OCI-LY3 (cell line): ENCODE measurements around the gene TRMT112.
A peak's percentile ranks its signal among the peaks of the same experiment; 100 is the strongest.

Source experiments
- H2AFZ ChIP-seq: fragments of 200-600, 300-600 bp; shearing (Covaris generic); 2 replicates; pipeline ENCODE4 v1.6.0; 2014; ENCODE audit warnings: antibody characterized with exemption, low read depth, low read length
- H3K27ac ChIP-seq: fragments of 200-600, 300-600 bp; sonication (generic); 2 replicates; pipeline ENCODE4 v1.5.1; 2014; ENCODE audit warnings: mild to moderate bottlenecking, low read length, moderate library complexity, mixed read lengths
- H3K27me3 ChIP-seq: fragments of 200-600, 300-600 bp; sonication (generic); 2 replicates; pipeline ENCODE4 v1.6.1; 2014; ENCODE audit warnings: low read depth, low read length, mixed read lengths
- H3K36me3 ChIP-seq: fragments of 200-600, 300-600 bp; sonication (generic); replicated peaks from 2 replicates; pipeline ENCODE3; 2014; ENCODE audit warnings: low read depth, low read length, mixed read lengths
- H3K4me1 ChIP-seq: fragments of 300-600, 200-600 bp; sonication (generic); 2 replicates; pipeline ENCODE4 v1.6.1; 2014; ENCODE audit warnings: low read length, mixed read lengths
- H3K4me2 ChIP-seq: fragments of 200-600, 300-600 bp; sonication (generic); 2 replicates; pipeline ENCODE4 v1.6.1; 2014; ENCODE audit warnings: low read length, mixed read lengths
- H3K4me3 ChIP-seq: fragments of 300-600, 200-600 bp; sonication (generic); 2 replicates; pipeline ENCODE4 v1.5.1; 2014; ENCODE audit warnings: antibody characterized with exemption, mild to moderate bottlenecking, low read length, moderate library complexity
- H3K79me2 ChIP-seq: fragments of 300-600, 200-600 bp; shearing (Covaris generic); 2 replicates; pipeline ENCODE4 v1.6.1; 2014; ENCODE audit warnings: mild to moderate bottlenecking, low read length, mixed read lengths
- H3K9ac ChIP-seq: fragments of 300-600, 200-600 bp; shearing (Covaris generic); 2 replicates; pipeline ENCODE4 v1.6.0; 2014; ENCODE audit warnings: mild to moderate bottlenecking, low read length, moderate library complexity
- H3K9me3 ChIP-seq: fragments of 200-600, 300-600 bp; shearing (Covaris generic); 2 replicates; pipeline ENCODE4 v1.6.1; 2014; ENCODE audit warnings: low read length, mixed read lengths; ENCODE audit not compliant: insufficient read depth
- H4K20me1 ChIP-seq: fragments of 200-600, 300-600 bp; sonication (generic); 2 replicates; pipeline ENCODE4 v1.6.1; 2016; ENCODE audit warnings: low read length, mixed read lengths; ENCODE audit not compliant: insufficient read depth
- CTCF ChIP-seq: fragments of 200-600, 300-600 bp; sonication (generic); IDR thresholded peaks from 2 replicates; pipeline ENCODE4 v1.5.1; 2014; ENCODE audit warnings: antibody characterized with exemption, low read length, low read depth
- EZH2phosphoT487 ChIP-seq: fragments of 200-600 bp; shearing (Covaris generic); IDR thresholded peaks from 2 replicates; pipeline ENCODE4 v1.6.1; 2018; ENCODE audit warnings: antibody characterized with exemption, mixed run types, low read depth

The TRMT112 gene

GRCh38 chr11:64275031-64275800, 42.1 kb downstream of the TRMT112 start:
- no peak overlapping the region for H3K27ac ChIP-seq
- H3K4me3 ChIP-seq = no peak overlapping the region
- no peaks in the 10 kb centered on the region for H3K27me3 ChIP-seq
- TF ChIP-seq EZH2phosphoT487 (no peak), CTCF (no peak)
- peaks cover 21% of the 10 kb centered on the region; the same call in 1 of the 2 replicates for H3K4me1 ChIP-seq
- peaks cover 13% of the 10 kb centered on the region for H3K79me2 ChIP-seq
- H4K20me1 ChIP-seq = no peaks in the 10 kb centered on the region
- H3K36me3 ChIP-seq = peaks cover 12% of the 10 kb centered on the region
- no peak overlapping the region for H2AFZ ChIP-seq
- H3K9me3 ChIP-seq = no peaks in the 10 kb centered on the region
- H3K9ac ChIP-seq = no peak overlapping the region
- H3K4me2 ChIP-seq = peak overlapping the region; percentile 5; the same call in 1 of the 2 replicates

GRCh38 chr11:64269540-64270220, 47.7 kb downstream of the TRMT112 start:
- peak overlapping the region; percentile 88 for H3K4me3 ChIP-seq
- TF ChIP-seq CTCF = 0 out of 2 replicates have a peak, but pooled peaks have one; percentile 8
- no peak for TF ChIP-seq EZH2phosphoT487
- H3K9me3 ChIP-seq = no peaks in the 10 kb centered on the region
- H3K9ac ChIP-seq = peak overlapping the region; percentile 89
- H3K27me3 ChIP-seq = no peaks in the 10 kb centered on the region
- H3K4me1 ChIP-seq = peaks cover 20% of the 10 kb centered on the region
- peaks cover 17% of the 10 kb centered on the region for H3K79me2 ChIP-seq
- H2AFZ ChIP-seq = peak overlapping the region; percentile 64
- peaks cover 9% of the 10 kb centered on the region for H3K36me3 ChIP-seq
- peak overlapping the region; percentile 85 for H3K27ac ChIP-seq
- peak overlapping the region; percentile 97 for H3K4me2 ChIP-seq
- H4K20me1 ChIP-seq = no peaks in the 10 kb centered on the region

GRCh38 chr11:64268893-64269539, 48.3 kb downstream of the TRMT112 start:
- Histone ChIP-seq H3K27me3 (no peaks in the 10 kb centered on the region), H3K27ac (peak overlapping the region; percentile 85), H3K9me3 (no peaks in the 10 kb centered on the region), H3K9ac (peak overlapping the region; percentile 89), H3K79me2 (peaks cover 17% of the 10 kb centered on the region), H3K4me3 (peak overlapping the region; percentile 88), H3K4me2 (peak overlapping the region; percentile 97), H3K4me1 (peaks cover 20% of the 10 kb centered on the region), H3K36me3 (peaks cover 9% of the 10 kb centered on the region), H2AFZ (peak overlapping the region; percentile 64; the same call in 1 of the 2 replicates), H4K20me1 (no peaks in the 10 kb centered on the region)
- TF ChIP-seq EZH2phosphoT487 (no peak), CTCF (0 out of 2 replicates have a peak, but pooled peaks have one; percentile 27)
